Choroid plexus epithelial cell (primary cell): ENCODE measurements around the gene RALGPS1.

ENCODE experiments used
- DNase-seq: peaks from one replicate; pipeline ENCODE4 v3.0.0-alpha.2; 2010; ENCODE audit warnings: low read depth
- H3K4me3 ChIP-seq: 2 replicates; pipeline ENCODE4 v1.5.1; 2011; ENCODE audit warnings: low read depth, mild to moderate bottlenecking, control low read depth, low read length, moderate library complexity
- TF ChIP-seq, protein P1 (sequence below): conservative IDR thresholded peaks from 2 replicates; pipeline ENCODE4 v1.5.1; 2011; ENCODE audit warnings: low read depth, mild to moderate bottlenecking, control low read depth, inconsistent platforms, low read length, moderate library complexity

Gene RALGPS1

DNA sequence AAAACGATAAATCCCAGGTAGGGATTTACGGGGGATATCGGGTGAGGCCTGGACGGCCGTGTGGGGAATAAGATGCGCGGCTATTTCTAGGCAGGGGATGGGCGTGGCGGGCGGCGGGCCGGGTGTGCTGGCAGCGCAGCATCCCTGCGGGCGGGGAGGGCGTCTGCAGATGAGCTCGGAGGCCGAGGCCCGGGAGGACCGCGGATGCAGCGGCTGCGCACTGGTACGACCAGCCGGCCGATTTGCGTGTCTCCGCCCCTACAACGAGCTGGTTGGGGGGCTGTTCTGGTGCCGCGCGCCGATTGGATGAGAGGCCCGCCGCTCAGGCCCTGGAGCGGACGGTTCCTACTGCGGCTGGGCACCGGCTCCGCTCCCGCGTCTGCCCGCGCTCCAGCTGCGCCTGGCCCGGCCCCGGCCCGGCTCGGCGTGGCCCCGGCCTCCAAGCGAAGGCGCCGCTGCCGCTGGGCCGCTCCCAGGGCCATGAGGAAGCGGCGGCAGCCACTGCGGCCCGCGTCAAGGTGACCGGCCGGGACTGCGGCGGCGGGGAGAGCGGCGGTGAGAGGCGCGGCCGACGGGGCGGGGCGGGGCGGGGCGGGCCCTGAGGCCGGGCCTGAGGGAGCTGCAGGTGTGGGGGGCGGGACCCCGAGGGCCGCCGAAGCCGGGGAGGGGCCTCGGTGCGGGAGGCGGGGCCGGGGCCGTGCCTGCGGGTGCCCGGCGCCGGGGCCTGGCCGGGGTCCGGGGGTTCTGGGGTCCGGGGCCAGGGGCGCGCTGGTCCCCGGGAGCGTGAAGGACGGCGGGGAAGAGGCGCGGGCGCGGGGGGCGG is at the start of gene RALGPS1:
RALGPS1 (plus strand) TSS at position 325 of the 823 bp plus-strand sequence. CDS start 47,508 bp downstream, outside the sequence.
- TF ChIP-seq, protein P1, sequence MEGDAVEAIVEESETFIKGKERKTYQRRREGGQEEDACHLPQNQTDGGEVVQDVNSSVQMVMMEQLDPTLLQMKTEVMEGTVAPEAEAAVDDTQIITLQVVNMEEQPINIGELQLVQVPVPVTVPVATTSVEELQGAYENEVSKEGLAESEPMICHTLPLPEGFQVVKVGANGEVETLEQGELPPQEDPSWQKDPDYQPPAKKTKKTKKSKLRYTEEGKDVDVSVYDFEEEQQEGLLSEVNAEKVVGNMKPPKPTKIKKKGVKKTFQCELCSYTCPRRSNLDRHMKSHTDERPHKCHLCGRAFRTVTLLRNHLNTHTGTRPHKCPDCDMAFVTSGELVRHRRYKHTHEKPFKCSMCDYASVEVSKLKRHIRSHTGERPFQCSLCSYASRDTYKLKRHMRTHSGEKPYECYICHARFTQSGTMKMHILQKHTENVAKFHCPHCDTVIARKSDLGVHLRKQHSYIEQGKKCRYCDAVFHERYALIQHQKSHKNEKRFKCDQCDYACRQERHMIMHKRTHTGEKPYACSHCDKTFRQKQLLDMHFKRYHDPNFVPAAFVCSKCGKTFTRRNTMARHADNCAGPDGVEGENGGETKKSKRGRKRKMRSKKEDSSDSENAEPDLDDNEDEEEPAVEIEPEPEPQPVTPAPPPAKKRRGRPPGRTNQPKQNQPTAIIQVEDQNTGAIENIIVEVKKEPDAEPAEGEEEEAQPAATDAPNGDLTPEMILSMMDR = no peak
- peak within 1 kb of the TSS; percentile 53 for H3K4me3 ChIP-seq
- peak; percentile 97 for DNase-seq

- H3K4me3 ChIP-seq = no peak overlapping the region
- DNase-seq = no peak
- TF ChIP-seq, protein P1 = no peak
These were observed 45.2 kb upstream of the RALGPS1 start for GRCh38 chr9:126869368-126869767.

DNA sequence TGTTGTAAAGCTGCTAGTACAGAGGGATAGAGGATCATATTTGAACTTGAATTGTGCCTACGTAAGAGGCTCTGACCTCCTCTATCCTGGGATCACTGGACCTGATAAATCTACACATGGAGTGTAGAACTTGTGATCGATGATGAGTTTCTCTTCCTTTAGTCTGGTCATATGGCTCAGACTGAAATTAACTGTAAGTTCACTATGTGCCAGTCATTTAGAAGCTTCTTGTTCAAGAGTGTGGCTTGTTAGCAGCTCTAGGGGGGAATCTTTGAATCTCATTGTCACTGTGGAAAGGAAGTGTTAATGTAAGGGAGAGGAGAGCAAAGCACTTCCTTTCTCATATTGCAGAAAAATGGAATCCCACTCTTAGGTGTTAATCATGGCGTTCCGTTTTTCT is 42.1 kb upstream of the RALGPS1 start:
- no peak overlapping the region for H3K4me3 ChIP-seq
- DNase-seq = no peak
- TF ChIP-seq, protein P1 = no peak

DNA sequence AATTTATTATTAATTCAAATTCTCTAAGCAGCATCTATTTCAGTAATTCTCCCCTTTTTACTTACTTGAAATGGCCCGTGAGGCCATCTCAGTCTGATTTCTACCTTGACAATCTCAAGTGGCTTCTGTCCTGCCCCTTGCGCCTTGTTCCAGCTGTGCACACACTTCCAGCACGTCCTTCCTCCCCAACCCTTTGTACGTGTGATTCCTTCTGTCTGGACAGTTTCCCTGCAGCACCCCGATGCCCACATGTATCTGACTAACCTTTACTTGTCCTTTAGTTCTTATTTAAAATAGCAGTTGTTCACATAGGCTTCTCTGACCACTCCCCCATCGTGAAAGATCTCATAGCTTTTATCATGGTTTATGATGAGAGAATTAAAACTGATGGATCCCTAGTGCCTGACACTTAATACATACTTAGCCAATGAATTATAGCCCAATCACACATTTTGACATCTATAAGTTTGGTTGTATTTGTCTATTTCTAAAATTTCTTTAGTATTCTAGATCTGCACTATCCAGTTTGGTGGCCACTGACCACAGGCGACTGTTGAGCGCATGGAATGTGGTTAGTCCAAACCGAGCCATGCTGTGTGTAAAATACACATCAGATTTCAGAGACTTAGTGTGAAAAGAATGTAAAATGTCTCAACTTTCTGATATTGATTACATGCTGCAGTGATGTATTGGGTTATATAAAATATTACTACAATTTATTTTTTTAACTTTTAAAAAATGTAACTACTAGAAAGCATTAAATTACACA is 39.9 kb upstream of the RALGPS1 start:
- DNase-seq = peak; percentile 39
- H3K4me3 ChIP-seq = no peak overlapping the region
- TF ChIP-seq, protein P1 = no peak

DNA sequence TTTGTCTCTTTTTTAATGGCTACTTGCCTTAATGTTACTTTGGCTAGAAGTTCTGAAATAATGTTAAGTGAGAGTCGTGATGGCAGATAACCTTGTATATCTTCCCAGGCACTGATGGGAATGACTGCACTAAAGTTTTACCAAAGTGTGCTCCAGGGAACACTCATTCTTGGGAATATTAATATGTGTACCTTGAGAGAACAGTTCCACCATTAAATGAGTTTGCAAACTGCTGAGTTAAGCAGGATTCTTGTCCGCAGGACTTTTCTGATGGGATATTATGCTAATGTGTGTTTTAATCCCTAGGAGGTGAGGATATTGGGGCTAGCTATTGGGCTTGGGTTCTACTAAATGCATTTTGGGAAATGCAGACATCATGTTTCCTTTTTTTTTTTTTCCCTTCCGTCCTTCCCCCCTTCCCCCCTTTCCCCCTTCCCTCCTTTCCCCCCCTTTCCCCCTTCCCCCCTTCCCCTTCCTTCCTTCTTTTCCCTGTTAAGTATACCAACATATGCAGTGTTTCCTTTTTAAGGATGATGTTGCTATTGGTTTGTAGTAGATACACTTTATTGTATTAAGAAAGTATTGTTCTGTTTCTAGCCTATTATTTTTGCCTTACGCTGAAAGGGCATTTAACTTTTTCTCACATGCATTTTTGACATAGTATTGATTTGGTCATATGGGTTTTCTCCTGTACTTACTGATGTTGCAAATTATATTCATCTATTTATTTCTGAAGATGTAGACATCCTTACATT is 38.6 kb upstream of the RALGPS1 start:
- peak; percentile 30 for DNase-seq
- TF ChIP-seq, protein P1 = no peak
- no peak overlapping the region for H3K4me3 ChIP-seq

DNA sequence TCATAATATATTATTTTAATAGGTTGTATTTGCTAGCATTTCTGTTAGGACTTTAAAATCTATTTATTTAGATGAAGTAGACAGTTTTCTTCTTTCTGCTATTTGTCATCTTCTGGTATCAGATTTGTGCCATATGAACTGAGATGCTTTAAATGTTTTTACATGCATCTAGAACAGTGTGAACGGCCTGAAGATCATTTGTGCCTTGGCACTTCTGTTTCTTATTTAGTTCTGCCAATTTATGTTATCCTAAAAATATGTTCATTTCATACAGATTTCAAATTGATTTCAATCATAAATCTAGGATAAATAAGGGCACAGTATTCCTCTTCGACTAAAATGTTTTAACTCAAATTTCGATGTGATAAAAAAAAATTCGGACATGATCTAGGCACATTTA is 38.1 kb upstream of the RALGPS1 start:
- DNase-seq = no peak
- H3K4me3 ChIP-seq = no peak overlapping the region
- TF ChIP-seq, protein P1 = no peak
